HepG2 (cell line): Measurements from ENCODE around the gene CEBPE. TPM values are rescaled to one million over a fixed set of nuclear protein-coding genes. Genes with fewer than 3 reads are reported as not detected.

Source experiments
- BRD4 ChIP-seq: sonication (generic); formaldehyde crosslinking; IDR thresholded peaks from 2 replicates; pipeline ENCODE4 v1.4.0; 2020; ENCODE audit warnings: missing genetic modification reagents
- FOXP4 ChIP-seq: sonication (generic); formaldehyde crosslinking; IDR thresholded peaks from 2 replicates; pipeline ENCODE4 v1.4.0; 2020; ENCODE audit warnings: missing genetic modification reagents
- KLF9 ChIP-seq: IDR thresholded peaks from 2 replicates; pipeline ENCODE4 v1.6.1; 2016; ENCODE audit warnings: low read depth
- LRRFIP1 ChIP-seq: sonication (generic); formaldehyde crosslinking; conservative IDR thresholded peaks from 2 replicates; pipeline ENCODE4 v1.4.0; 2020; ENCODE audit warnings: missing genetic modification reagents
- MAFF ChIP-seq: IDR thresholded peaks from 2 replicates; pipeline ENCODE4 v1.6.1; 2011; ENCODE audit warnings: low read depth, low read length, improper control_type of control experiment
- MLXIP ChIP-seq: sonication (generic); formaldehyde crosslinking; IDR thresholded peaks from 2 replicates; pipeline ENCODE4 v1.9.0; 2021; ENCODE audit warnings: missing genetic modification reagents, borderline replicate concordance
- TERF1 ChIP-seq: sonication (generic); formaldehyde crosslinking; IDR thresholded peaks from 2 replicates; pipeline ENCODE4 v1.8.0; 2022; ENCODE audit warnings: mild to moderate bottlenecking, missing genetic modification reagents, moderate library complexity
- TFDP1 ChIP-seq: IDR thresholded peaks from 2 replicates; pipeline ENCODE4 v1.6.1; 2016; ENCODE audit warnings: missing compliant biosample characterization, missing genetic modification reagents, borderline replicate concordance
- ZNF180 ChIP-seq: sonication (generic); formaldehyde crosslinking; IDR thresholded peaks from 2 replicates; pipeline ENCODE4 v1.4.0; 2020; ENCODE audit warnings: low read depth, missing genetic modification reagents, borderline replicate concordance
- ZNF275 ChIP-seq: sonication (generic); formaldehyde crosslinking; IDR thresholded peaks from 2 replicates; pipeline ENCODE4 v1.8.0; 2022; ENCODE audit warnings: missing genetic modification reagents, mild to moderate bottlenecking, inconsistent platforms, borderline replicate concordance
- ZNF546 ChIP-seq: sonication (generic); formaldehyde crosslinking; conservative IDR thresholded peaks from 2 replicates; pipeline ENCODE4 v1.8.1; 2023; ENCODE audit warnings: mild to moderate bottlenecking, missing genetic modification reagents
- ZNF567 ChIP-seq: sonication (generic); formaldehyde crosslinking; IDR thresholded peaks from 2 replicates; pipeline ENCODE4 v1.8.1; 2023; ENCODE audit warnings: mild to moderate bottlenecking, missing genetic modification reagents, borderline replicate concordance
- ZSCAN25 ChIP-seq: sonication (generic); formaldehyde crosslinking; IDR thresholded peaks from 2 replicates; pipeline ENCODE4 v1.8.0; 2022; ENCODE audit warnings: mild to moderate bottlenecking, missing genetic modification reagents
- ZUFSP ChIP-seq: sonication (generic); formaldehyde crosslinking; IDR thresholded peaks from 2 replicates; pipeline ENCODE4 v1.9.0; 2021; ENCODE audit warnings: missing genetic modification reagents, mild to moderate bottlenecking, borderline replicate concordance
- polyA plus RNA-seq, 8 experiments: library from polyadenylated mRNA; depleted of rRNA in 3 of 8; stranded (reverse) in 7 of 8; unstranded in 1 of 8; fragments of >200 nt; fragmentation: Illumina TruSeq in 4 of 8; extraction: Trizol in 4 of 8; gene quantifications; 2 replicates each; pipeline versions ENCODE4 v1.2.1 to v1.2.3, GENCODE V29; 2011 to 2016; ENCODE audit warnings: low read depth in 4 of 8, missing spikeins in 1 of 8, mixed read lengths in 1 of 8; ENCODE audit not compliant: insufficient read depth in 1 of 8
- total RNA-seq, 5 experiments: library from RNA; depleted of rRNA; stranded (reverse); fragments of >200 nt; fragmentation: Illumina TruSeq; extraction: Trizol; gene quantifications; 2 replicates each; pipeline ENCODE4 v1.2.3, GENCODE V29; 2016; ENCODE audit warnings: low read depth in 1 of 5

The CEBPE gene
- total and polyA plus RNA-seq, 2 of the 13 experiments (the other 11 are each of a cell fraction or from before 2014, with no cell fraction given) = 0.09 to 0.11 TPM

GRCh38 chr14:23076785-23077408 is 42.2 kb downstream of the CEBPE start (continued):
- TF ChIP-seq BRD4 (CRISPR knock-in tag) (no peak), TERF1 (no peak), KLF9 (CRISPR knock-in tag) (no peak), LRRFIP1 (CRISPR knock-in tag) (0 out of 2 replicates have a peak, but pooled peaks have one; percentile 61), ZSCAN25 (CRISPR knock-in tag) (peak; percentile 43; the same call in 1 of the 2 replicates), MAFF (0 out of 2 replicates have a peak, but pooled peaks have one; percentile 26), MLXIP (no peak), ZNF546 (CRISPR knock-in tag) (no peak), TFDP1 (CRISPR knock-in tag) (no peak), ZNF567 (CRISPR knock-in tag) (no peak), FOXP4 (CRISPR knock-in tag) (no peak), ZNF180 (CRISPR knock-in tag) (no peak), ZUFSP (CRISPR knock-in tag) (no peak), ZNF275 (CRISPR knock-in tag) (no peak)
